ENCODE measurements around the gene SMYD5.
"Not testable (repeated sequence)": the region's sequence is repeated elsewhere in the genome, so short reads cannot be mapped to it uniquely, and the experiment has no call there.

Gene SMYD5

DNA sequence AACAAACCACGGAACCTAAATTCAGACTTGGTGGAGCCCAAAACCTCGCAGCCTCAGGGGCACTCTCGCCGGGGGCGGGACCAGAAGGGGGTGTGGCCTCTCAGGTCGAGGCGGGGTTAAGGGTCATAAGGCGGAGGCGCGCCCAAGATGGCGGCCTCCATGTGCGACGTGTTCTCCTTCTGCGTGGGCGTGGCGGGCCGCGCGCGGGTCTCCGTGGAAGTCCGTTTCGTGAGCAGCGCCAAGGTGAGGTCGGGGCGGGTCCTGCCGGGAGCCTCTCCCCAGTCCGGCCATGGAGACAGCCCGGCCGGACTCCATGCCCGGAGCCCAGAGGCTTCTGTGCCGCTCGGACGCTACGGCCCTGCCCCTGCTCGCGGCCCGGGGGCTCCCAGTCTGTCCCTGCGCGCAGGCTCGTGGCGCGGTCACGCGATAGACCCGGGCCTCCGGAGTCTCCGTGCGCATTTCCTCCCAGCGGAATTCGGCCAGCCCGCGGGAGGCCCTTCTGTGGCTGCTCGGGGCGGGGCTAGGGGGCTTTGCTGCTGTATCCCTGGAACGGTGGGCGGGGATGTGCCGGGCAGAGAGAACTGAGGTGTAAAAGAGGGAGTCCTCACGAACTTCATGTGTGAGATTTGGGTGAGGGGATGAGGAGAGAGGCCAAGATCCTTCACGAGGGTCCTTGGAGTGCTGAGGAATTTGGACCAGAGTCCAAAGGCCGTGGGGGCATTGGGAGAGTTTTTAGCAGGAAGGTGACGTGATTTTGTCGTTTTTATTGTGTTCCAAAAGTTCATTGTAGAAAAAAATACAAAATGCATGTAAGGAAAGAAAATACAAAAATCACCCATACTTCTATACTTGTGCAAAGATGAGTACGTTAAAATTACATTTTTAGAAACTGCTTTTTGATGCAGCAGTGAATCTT is at the start of gene SMYD5:
SMYD5 (plus strand) TSS at position 126 of the 916 bp plus-strand sequence; CDS start at position 148, 22 bp downstream.
- peak; percentile 91 for DNase-seq

- DNase-seq, result not testable (repeated sequence)
Observed at GRCh38 chr2:73165978-73166377, 48.1 kb upstream of the SMYD5 start.

DNA sequence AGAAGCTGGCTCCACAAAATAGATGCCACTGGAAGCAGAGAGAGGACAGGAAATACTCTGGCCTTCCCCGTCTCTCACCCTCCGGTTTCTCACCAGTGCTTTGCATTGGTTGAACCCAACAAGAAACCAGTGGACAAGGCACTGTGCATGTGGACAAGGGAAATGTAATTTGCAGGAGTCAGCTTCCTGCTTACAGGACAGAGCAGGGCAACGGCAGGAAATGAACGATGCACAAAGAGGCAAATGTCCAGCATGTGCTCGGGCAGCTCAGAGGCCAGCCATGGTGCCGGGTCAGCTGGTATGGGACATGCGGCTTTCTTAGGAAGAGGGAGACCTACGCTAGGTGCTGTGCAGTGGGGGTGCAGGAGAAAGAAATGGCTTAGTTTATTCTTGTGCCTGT is 47.2 kb upstream of the SMYD5 start:
- not testable (repeated sequence) for DNase-seq

DNA sequence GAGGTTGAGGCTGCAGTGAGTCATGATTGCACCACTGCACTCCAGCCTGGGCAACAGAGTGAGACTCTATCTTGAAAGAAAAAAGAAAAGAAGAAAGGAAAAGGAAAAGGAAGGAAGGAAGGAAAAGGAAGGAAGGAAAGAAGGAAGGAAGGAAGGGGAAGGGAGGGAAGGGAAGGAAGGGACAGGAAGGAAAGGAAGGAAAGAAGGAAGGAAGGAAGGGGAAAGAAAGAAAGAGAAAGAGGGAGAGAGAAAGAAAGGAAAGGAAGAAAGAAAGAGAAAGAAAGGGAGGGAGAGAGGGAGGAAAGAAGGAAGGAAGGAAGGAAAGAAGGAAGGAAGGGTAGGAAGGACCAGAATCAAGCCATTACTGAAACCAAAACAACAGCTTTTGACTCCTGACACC is 45.7 kb upstream of the SMYD5 start:
- not testable (repeated sequence) for DNase-seq

GRCh38 chr2:73170341-73170740 is 43.7 kb upstream of the SMYD5 start:
- DNase-seq, result not testable (repeated sequence)

GRCh38 chr2:73172963-73173362 is 41.1 kb upstream of the SMYD5 start:
- no peak for DNase-seq

DNA sequence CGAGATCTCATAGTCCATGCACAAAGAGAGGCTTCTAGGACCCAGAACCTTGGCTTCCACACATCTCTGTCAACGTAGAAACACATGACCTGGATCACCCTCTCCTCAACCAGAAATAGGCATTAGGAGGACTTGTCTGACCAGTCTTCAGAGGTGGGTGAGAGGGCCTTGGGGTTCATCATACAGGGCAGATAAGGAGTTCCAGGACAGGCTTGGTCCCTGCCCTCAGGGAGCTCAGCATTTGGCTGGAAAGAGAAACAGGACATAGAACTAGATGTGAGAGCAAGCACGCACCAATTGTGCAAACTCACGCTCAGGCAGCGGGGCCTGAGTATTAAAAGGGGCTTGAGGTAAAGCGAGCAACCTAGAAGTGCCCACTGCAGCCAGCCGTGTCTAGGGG is 40.3 kb upstream of the SMYD5 start:
- no peak for DNase-seq

DNA sequence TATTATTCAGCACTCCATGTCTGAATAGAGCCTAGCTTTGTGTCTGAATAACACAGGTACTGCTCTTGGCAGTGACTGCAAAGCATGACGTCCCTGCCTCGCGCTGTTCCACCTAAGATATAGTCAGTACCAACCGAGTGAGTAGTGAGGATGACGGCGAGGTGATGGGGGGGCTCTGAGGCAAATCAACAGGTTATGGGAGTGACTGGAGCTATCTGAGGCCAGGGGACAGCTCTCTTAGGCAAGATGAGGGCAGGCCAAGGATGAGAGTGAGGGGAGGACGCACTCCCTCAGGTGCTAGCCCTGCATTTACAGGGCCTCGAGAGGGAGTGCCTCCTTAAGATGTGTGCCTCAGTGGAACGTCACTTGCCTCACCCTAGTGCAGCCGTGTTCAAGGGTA is 39.8 kb upstream of the SMYD5 start:
- no peak for DNase-seq

GRCh38 chr2:73174941-73175662 is 38.9 kb upstream of the SMYD5 start:
- DNase-seq, result no peak

GRCh38 chr2:73175663-73176204 is 38.3 kb upstream of the SMYD5 start:
- DNase-seq, result peak; percentile 74

DNA sequence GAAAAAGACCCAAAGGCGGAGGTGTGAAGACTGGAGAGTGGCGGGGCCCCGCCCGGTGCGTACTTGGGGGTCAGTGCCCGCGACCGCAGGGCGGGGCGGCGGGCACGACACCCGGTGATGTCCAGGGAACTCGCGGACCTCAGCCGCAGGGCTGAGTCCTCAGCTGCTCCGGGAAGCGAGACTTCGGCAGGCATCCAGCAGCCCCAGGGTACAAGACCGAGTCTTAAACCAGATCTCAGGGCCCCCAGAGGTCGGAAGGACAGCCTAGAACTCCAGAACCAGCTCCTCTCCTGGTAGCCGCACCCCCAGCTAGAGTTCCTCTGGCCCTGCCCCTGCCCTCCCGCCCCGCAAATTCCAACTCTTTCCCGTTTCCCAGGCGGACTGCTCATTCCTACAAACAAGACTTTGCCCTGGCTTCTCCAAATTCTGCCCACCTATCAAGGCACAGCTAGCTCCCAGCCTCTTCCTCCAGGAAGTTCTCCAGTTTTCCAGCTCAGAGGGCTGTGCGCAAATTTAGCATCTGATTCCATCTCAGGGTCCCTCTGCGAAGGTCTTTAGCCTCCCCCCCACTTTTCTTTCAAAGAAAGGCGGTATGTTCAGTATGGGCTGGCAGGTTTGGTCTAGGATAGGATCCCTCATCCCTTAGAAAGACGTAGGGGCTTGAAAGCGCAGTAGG is 37.7 kb upstream of the SMYD5 start:
- no peak for DNase-seq

GRCh38 chr2:73176881-73177644 is 37.0 kb upstream of the SMYD5 start:
- DNase-seq, result peak; percentile 90

DNA sequence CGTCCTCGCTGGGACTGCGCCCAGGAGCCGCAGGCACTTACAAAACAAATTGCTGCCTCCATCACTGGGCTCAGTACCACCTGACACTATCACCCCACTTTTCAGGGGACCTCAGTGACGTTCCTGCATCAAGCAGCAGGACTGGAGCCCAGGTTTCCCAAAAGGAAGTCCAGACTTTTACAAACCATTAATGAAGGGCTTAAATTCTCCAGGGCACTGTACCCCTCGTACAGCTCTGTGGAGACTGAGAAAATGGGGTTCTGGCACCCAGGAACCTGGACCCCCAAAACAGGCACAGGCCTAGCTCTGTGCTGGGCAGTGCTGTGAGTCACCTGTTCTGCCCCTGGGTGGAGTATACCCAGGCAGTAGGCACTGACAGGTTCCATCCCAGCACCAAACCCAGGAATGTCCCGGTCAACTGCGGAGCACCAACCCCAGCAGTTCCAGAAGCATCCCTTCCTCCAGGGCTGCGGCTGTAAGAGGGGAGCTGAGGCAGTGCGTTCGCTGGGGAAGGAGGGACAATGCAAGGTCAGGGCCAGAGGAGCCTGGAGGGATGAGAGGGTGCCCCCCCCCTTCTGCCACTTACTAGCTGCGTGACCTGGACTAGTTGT is 36.3 kb upstream of the SMYD5 start:
- DNase-seq, result no peak

DNA sequence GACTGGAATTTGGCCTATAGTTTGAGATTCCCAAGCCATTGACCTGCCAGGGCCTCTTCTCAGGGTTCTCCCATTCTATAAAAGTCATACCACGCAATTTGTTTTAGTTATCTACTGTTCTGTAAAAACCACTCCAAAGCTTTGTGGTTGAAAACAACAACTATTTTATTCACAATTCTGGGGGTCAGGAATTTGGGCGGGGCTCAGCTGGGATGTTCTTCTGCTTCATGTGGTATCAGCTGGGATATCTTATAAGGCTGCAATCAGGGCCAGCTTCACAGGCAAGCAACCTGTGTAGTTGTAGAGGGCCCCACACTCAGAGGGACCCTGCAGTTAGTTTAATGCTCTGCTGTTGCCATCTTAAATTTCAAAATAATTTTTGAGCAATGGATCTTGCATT is 28.1 kb upstream of the SMYD5 start:
- no peak for DNase-seq

DNA sequence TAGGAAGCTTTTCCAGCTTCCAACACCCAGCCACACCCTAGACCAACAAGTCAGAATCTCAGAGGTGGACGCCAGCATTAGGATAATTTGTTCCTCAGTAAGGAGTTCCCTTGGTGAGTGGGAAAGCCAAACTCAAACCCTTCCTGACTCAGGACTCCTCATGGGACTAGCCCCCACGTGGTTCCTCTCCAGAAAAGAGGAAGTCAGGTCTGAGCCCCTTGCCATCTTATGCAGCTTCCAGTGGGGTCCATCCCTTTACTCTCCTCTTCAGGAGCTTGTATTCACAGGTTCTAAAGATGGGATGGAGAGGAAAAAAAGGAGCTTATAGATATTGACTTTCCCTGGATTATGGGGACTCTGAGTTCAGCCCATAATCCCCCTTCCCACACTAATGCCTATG is 26.5 kb upstream of the SMYD5 start:
- no peak for DNase-seq

DNA sequence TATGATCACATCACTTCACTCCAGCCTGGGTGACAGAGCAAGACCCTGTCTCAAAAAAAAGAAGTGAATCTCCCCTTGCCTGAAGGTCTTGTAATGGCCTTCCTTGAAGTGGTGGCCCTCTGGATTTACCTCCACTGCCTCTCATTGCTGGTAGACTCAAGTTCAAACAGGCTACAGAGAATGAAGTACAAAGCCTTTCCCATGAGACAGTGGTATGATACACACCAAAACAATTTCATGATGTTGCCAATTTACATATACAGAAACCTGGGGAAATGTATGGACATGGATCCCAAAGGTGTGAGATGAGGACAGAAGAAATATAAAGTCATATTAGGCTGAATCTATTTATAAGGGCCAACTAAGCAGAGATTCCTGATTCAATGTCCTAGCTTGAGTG is 16.5 kb upstream of the SMYD5 start:
- no peak for DNase-seq

DNA sequence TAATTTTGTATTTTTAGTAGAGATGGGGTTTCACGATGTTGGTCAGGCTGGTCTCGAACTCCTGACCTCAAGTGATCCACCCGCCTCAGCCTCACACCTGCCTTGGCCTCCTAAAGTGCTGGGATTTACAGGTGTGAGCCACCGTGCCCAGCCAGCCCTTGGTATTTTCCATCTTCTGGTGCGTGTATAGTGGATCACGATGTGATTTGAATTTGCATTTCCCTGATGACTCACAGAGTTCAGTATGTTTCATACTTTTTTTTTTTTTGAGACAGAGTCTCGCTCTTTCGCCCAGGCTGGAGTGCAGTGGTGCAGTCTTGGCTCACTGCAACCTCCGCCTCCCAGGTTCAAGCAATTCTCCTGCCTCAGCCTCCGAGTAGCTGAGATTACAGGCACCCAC is 13.8 kb upstream of the SMYD5 start:
- not testable (repeated sequence) for DNase-seq

GRCh38 chr2:73202156-73203054 is 11.6 kb upstream of the SMYD5 start, which contains the start of gene NOTO:
Gene NOTO, plus strand, starts transcription at chr2:73202574. Its CDS starts 93 bp downstream, at chr2:73202667.
- no peak for DNase-seq

GRCh38 chr2:73203055-73203681 is 10.9 kb upstream of the SMYD5 start:
- no peak for DNase-seq

DNA sequence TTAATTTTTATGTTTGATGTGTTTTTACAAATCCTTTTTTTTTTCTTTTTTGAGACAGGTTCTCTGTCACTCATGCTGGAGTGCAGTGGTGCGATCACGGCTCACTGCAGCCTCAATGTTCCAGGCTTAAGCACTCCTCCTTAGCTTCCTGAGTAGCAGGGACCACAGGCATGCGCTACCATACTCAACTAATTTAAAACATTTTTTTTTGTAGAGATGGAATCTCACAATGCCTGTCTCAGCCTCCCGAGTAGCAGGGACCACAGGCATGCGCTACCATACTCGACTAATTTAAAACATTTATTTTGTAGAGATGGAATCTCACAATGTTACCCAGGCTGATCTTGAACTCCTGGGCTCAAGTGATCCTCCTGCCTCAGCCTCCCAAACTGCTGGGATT is 8.4 kb upstream of the SMYD5 start:
- no peak for DNase-seq
